HEK293 (cell line): ENCODE measurements around the gene MIA3.

Experiments
- CTCF ChIA-PET: fragments of 350-600 bp; formaldehyde crosslinking; extraction: SDS; loops from one replicate; lab custom pipeline; 2021; ENCODE audit warnings: antibody characterized with exemption; lab: Yijun Ruan, JAX
- POLR2A ChIA-PET: fragments of 300-600 bp; formaldehyde crosslinking; extraction: SDS; loops from one replicate; lab custom pipeline; 2020; ENCODE audit warnings: antibody characterized with exemption, inconsistent platforms; lab: Yijun Ruan, JAX
- H3K27ac ChIP-seq: fragments of 200-500 bp; sonication (Bioruptor generic); 2 replicates; pipeline ENCODE4 v1.5.1; 2014; ENCODE audit warnings: low read depth, low read length, control low read depth, inconsistent platforms; ENCODE audit errors: extremely low read depth
- H3K36me3 ChIP-seq, 2 experiments: fragments of 200-500 bp in 1 of 2; sonication (Bioruptor generic) in 1 of 2; 1 replicate in 1 of 2; 2 replicates in 1 of 2; pipeline ENCODE4 v1.5.1; 2014 to 2017; ENCODE audit warnings: inconsistent platforms in 2 of 2, low read length in 2 of 2; ENCODE audit not compliant: control insufficient read depth in 2 of 2, insufficient read depth in 1 of 2
- H3K4me1 ChIP-seq: fragments of 200-500 bp; sonication (Bioruptor generic); 2 replicates; pipeline ENCODE4 v1.5.1; 2014; ENCODE audit warnings: mild to moderate bottlenecking, low read length, inconsistent platforms; ENCODE audit not compliant: control insufficient read depth, insufficient read depth
- H3K4me3 ChIP-seq: 2 replicates; pipeline ENCODE4 v1.5.1; 2011; ENCODE audit warnings: low read depth, mild to moderate bottlenecking, control low read depth, low read length, moderate library complexity
- H3K9me3 ChIP-seq: fragments of 200-500 bp; sonication (Bioruptor generic); 2 replicates; pipeline ENCODE4 v1.5.1; 2014; ENCODE audit warnings: low read depth, low read length, inconsistent platforms; ENCODE audit not compliant: control insufficient read depth, insufficient read depth
- HIC1 ChIP-seq: fragments of 450-650 bp; formaldehyde crosslinking; IDR thresholded peaks from 2 replicates; pipeline ENCODE4 v1.5.1; 2016; ENCODE audit warnings: missing biosample characterization, missing genetic modification characterization
- HOXD13 ChIP-seq: sonication (generic); formaldehyde crosslinking; IDR thresholded peaks from 2 replicates; pipeline ENCODE4 v1.8.0; 2022; ENCODE audit warnings: missing genetic modification reagents, borderline replicate concordance
- MZF1 ChIP-seq: fragments of 450-650 bp; formaldehyde crosslinking; IDR thresholded peaks from 2 replicates; pipeline ENCODE4 v1.5.1; 2017; ENCODE audit warnings: missing biosample characterization, missing genetic modification characterization, borderline replicate concordance
- WT1 ChIP-seq: fragments of 450-650 bp; formaldehyde crosslinking; IDR thresholded peaks from 2 replicates; pipeline ENCODE4 v1.5.1; 2016; ENCODE audit warnings: missing biosample characterization, missing genetic modification characterization
- YY1 ChIP-seq: fragments of 450-650 bp; formaldehyde crosslinking; IDR thresholded peaks from 2 replicates; pipeline ENCODE4 v1.5.1; 2018; ENCODE audit warnings: missing biosample characterization, missing genetic modification characterization
- ZBTB10 ChIP-seq: fragments of 450-650 bp; formaldehyde crosslinking; IDR thresholded peaks from 2 replicates; pipeline ENCODE4 v1.5.1; 2016; ENCODE audit warnings: missing biosample characterization, missing genetic modification characterization
- ZBTB44 ChIP-seq: fragments of 450-650 bp; IDR thresholded peaks from 2 replicates; pipeline ENCODE4 v1.5.1; 2018; ENCODE audit warnings: missing biosample characterization, mild to moderate bottlenecking, missing genetic modification characterization
- ZFP37 ChIP-seq: fragments of 450-650 bp; formaldehyde crosslinking; IDR thresholded peaks from 2 replicates; pipeline ENCODE4 v1.5.1; 2016; ENCODE audit warnings: missing biosample characterization, missing genetic modification characterization
- ZNF302 ChIP-seq: fragments of 450-650 bp; formaldehyde crosslinking; IDR thresholded peaks from 2 replicates; pipeline ENCODE4 v1.5.1; 2016; ENCODE audit warnings: missing biosample characterization, missing genetic modification characterization, low read depth
- ZNF341 ChIP-seq: fragments of 450-650 bp; formaldehyde crosslinking; IDR thresholded peaks from 2 replicates; pipeline ENCODE4; 2016; ENCODE audit warnings: low read depth, missing biosample characterization, missing genetic modification characterization
- ZNF362 ChIP-seq: fragments of 450-650 bp; formaldehyde crosslinking; IDR thresholded peaks from 2 replicates; pipeline ENCODE4 v1.5.1; 2016; ENCODE audit warnings: missing biosample characterization, missing genetic modification characterization
- ZNF518A ChIP-seq: fragments of 450-650 bp; formaldehyde crosslinking; conservative IDR thresholded peaks from 2 replicates; pipeline ENCODE4 v1.5.1; 2016; ENCODE audit warnings: low read depth, missing biosample characterization, missing genetic modification characterization
- ZNF544 ChIP-seq: fragments of 450-650 bp; formaldehyde crosslinking; IDR thresholded peaks from 2 replicates; pipeline ENCODE4 v1.5.0; 2017; ENCODE audit warnings: missing biosample characterization, missing genetic modification characterization
- ZNF549 ChIP-seq: fragments of 450-650 bp; IDR thresholded peaks from 2 replicates; pipeline ENCODE4 v1.5.1; 2018; ENCODE audit warnings: missing biosample characterization, missing genetic modification characterization, mild to moderate bottlenecking, inconsistent platforms, moderate library complexity
- ZNF571 ChIP-seq: fragments of 450-650 bp; formaldehyde crosslinking; IDR thresholded peaks from 2 replicates; pipeline ENCODE4 v1.5.0; 2017; ENCODE audit warnings: missing biosample characterization, missing genetic modification characterization
- ZNF624 ChIP-seq: fragments of 450-650 bp; formaldehyde crosslinking; IDR thresholded peaks from 2 replicates; pipeline ENCODE4 v1.5.1; 2017; ENCODE audit warnings: missing biosample characterization, missing genetic modification characterization
- ZNF629 ChIP-seq: fragments of 450-650 bp; formaldehyde crosslinking; IDR thresholded peaks from 2 replicates; pipeline ENCODE4 v1.5.1; 2017; ENCODE audit warnings: missing biosample characterization, missing genetic modification characterization
- ZNF660 ChIP-seq: fragments of 450-650 bp; IDR thresholded peaks from 2 replicates; pipeline ENCODE4 v1.5.1; 2018; ENCODE audit warnings: missing biosample characterization, mild to moderate bottlenecking, missing genetic modification characterization
- ZNF670 ChIP-seq: fragments of 450-650 bp; formaldehyde crosslinking; IDR thresholded peaks from 2 replicates; pipeline ENCODE4 v1.5.1; 2016; ENCODE audit warnings: missing biosample characterization, missing genetic modification characterization, low read depth
- ZNF792 ChIP-seq: fragments of 450-650 bp; formaldehyde crosslinking; IDR thresholded peaks from 2 replicates; pipeline ENCODE4 v1.5.1; 2016; ENCODE audit warnings: missing biosample characterization, missing genetic modification characterization
- ZXDB ChIP-seq: fragments of 450-650 bp; formaldehyde crosslinking; IDR thresholded peaks from 2 replicates; pipeline ENCODE4 v1.5.1; 2016; ENCODE audit warnings: missing biosample characterization, missing genetic modification characterization

Gene MIA3

GRCh38 chr1:222643938-222644635, 26.2 kb downstream of the MIA3 start (continued):
- peak; percentile 74 for TF ChIP-seq ZNF518A (tag by site-specific recombination)
- peak; percentile 97 for TF ChIP-seq ZXDB (tag by site-specific recombination)
- TF ChIP-seq HIC1 (tag by site-specific recombination) = peak; percentile 42; the same call in 1 of the 2 replicates
- peak; percentile 90 for TF ChIP-seq ZNF629 (tag by site-specific recombination)
- TF ChIP-seq ZFP37 (tag by site-specific recombination) = peak; percentile 35
- peak; percentile 77 for TF ChIP-seq ZNF660
- TF ChIP-seq ZNF544 (tag by site-specific recombination) = no peak
- TF ChIP-seq MZF1 = no peak
- TF ChIP-seq ZNF624 (tag by site-specific recombination) = no peak
- TF ChIP-seq ZBTB10 (tag by site-specific recombination) = no peak

- ChIA-PET POLR2A (interaction anchor here (0.9 to 2.3 kb wide), 3 partner anchors 24 to 68 kb away, joined by 3 to 10 read pairs (median 5); partner anchors contain the start of genes AIDA and BROX), CTCF (interaction anchor here (2.2 to 4.7 kb wide), 2 partner anchors 10 to 179 kb away, joined by 16 to 25 read pairs; no protein-coding TSS in a partner anchor)
- peak overlapping the region; percentile 60 for H3K4me3 ChIP-seq
- peaks cover 11 to 12% of the 10 kb centered on the region in 2 experiments for H3K36me3 ChIP-seq
- H3K27ac ChIP-seq = peak overlapping the region; percentile 19
- H3K9me3 ChIP-seq = no peaks in the 10 kb centered on the region
- H3K4me1 ChIP-seq = peaks cover 3% of the 10 kb centered on the region; the same call in 1 of the 2 replicates
- no peak for TF ChIP-seq ZNF302 (tag by site-specific recombination)
- TF ChIP-seq ZNF792 (tag by site-specific recombination) = no peak
- no peak for TF ChIP-seq YY1 (tag by site-specific recombination)
- no peak for TF ChIP-seq ZBTB44 (tag by site-specific recombination)
- TF ChIP-seq WT1 = peak; percentile 23; the same call in 1 of the 2 replicates
- no peak for TF ChIP-seq ZNF571 (tag by site-specific recombination)
- TF ChIP-seq HOXD13 = no peak
- TF ChIP-seq ZNF362 (tag by site-specific recombination) = peak; percentile 45; the same call in 1 of the 2 replicates
- TF ChIP-seq ZNF549 = no peak
- TF ChIP-seq ZNF341 (tag by site-specific recombination) = peak; percentile 19; the same call in 1 of the 2 replicates
- TF ChIP-seq ZNF670 = no peak
These were observed 26.7 kb downstream of the MIA3 start for GRCh38 chr1:222644636-222644980.
